PFSK-1 (cell line): ENCODE measurements around the gene CBFB.

Source experiments
- POLR2AphosphoS5 ChIP-seq: IDR thresholded peaks from 2 replicates; pipeline ENCODE4 v1.6.1; 2012; ENCODE audit warnings: low read depth, mild to moderate bottlenecking, control low read depth, low read length, moderate library complexity
- REST ChIP-seq, 2 experiments: IDR thresholded peaks; 2 replicates each; pipeline versions ENCODE4 v1.6.1 to v1.8.0; 2011 to 2012; ENCODE audit warnings: low read depth in 2 of 2, low read length in 2 of 2, control low read depth in 1 of 2, inconsistent platforms in 1 of 2, mild to moderate bottlenecking in 1 of 2, moderate library complexity in 1 of 2; ENCODE audit not compliant: insufficient read depth in 1 of 2
- SIN3A ChIP-seq: IDR thresholded peaks from 2 replicates; pipeline ENCODE4 v1.6.1; 2012; ENCODE audit warnings: mild to moderate bottlenecking, low read length, moderate library complexity, borderline replicate concordance; ENCODE audit not compliant: insufficient read depth
- TAF1 ChIP-seq: IDR thresholded peaks from 2 replicates; pipeline ENCODE4 v1.6.1; 2012; ENCODE audit warnings: low read length, control low read depth, borderline replicate concordance; ENCODE audit not compliant: insufficient read depth

- TF ChIP-seq REST (IDR thresholded peaks at IDR 0.05; ENCODE audit: insufficient read depth in 1 of 2, low read depth in 2 of 2, low read length in 2 of 2), result no peak
- no peak for TF ChIP-seq POLR2AphosphoS5
- TF ChIP-seq TAF1, result no peak
- no peak for TF ChIP-seq SIN3A
Observed at GRCh38 chr16:67013823-67014633, 14.9 kb upstream of the CBFB start.
